WTC11 (cell line): Measurements from ENCODE around the gene UBR2. TPM values are rescaled to one million over a fixed set of nuclear protein-coding genes. Genes with fewer than 3 reads are reported as not detected.

ENCODE experiments used
- ATAC-seq: fragments of 200-7000 bp; cut with Tn5 transposase; 2 replicates; pipeline ENCODE4 v1.10.0; 2021; ENCODE audit warnings: mild to moderate bottlenecking, moderate library complexity
- CTCF ChIA-PET: fragments of 300-600 bp; sonication (Branson Sonifier 250); formaldehyde crosslinking; loops from one replicate; lab custom pipeline; 2021; ENCODE audit warnings: antibody characterized with exemption; lab: Charles Lee
- POLR2A ChIA-PET: fragments of 350-600 bp; sonication (Branson Sonifier 250); formaldehyde crosslinking; loops from one replicate; lab custom pipeline; 2021; ENCODE audit warnings: antibody characterized with exemption; lab: Charles Lee
- DNase-seq: peaks from one replicate; pipeline ENCODE4 v3.0.0; 2021; ENCODE audit warnings: low spot score
- H3K27ac Mint-ChIP-seq: 2 replicates; pipeline ENCODE4 v1.8.0; 2021; ENCODE audit warnings: mixed read lengths
- H3K27me3 Mint-ChIP-seq: 2 replicates; pipeline ENCODE4 v1.8.0; 2021; ENCODE audit warnings: low read depth, mild to moderate bottlenecking, moderate library complexity, mixed read lengths
- H3K36me3 Mint-ChIP-seq: 2 replicates; pipeline ENCODE4 v1.8.0; 2021; ENCODE audit warnings: mixed read lengths
- H3K4me1 Mint-ChIP-seq: 2 replicates; pipeline ENCODE4 v1.8.0; 2022; ENCODE audit warnings: mixed read lengths
- H3K4me3 Mint-ChIP-seq: 2 replicates; pipeline ENCODE4 v1.8.0; 2021; ENCODE audit warnings: mild to moderate bottlenecking, moderate library complexity, mixed read lengths
- H3K9me3 Mint-ChIP-seq: 2 replicates; pipeline ENCODE4 v1.8.0; 2021; ENCODE audit warnings: mixed read lengths
- ATF2 ChIP-seq: sonication (generic); formaldehyde crosslinking; IDR thresholded peaks from 2 replicates; pipeline ENCODE4 v1.8.1; 2022; ENCODE audit warnings: low read depth, missing genetic modification reagents, borderline replicate concordance
- CDX4 ChIP-seq: fragments of 250-450 bp; sonication (Bioruptor Pico); IDR thresholded peaks from 2 replicates; pipeline ENCODE4 v1.9.0; 2021; ENCODE audit warnings: moderate library complexity, mild to moderate bottlenecking, inconsistent platforms, borderline replicate concordance
- E2F4 ChIP-seq: sonication (generic); formaldehyde crosslinking; IDR thresholded peaks from 2 replicates; pipeline ENCODE4 v1.8.1; 2022; ENCODE audit warnings: low read depth, mild to moderate bottlenecking, moderate library complexity, missing genetic modification reagents, borderline replicate concordance
- EMX1 ChIP-seq: fragments of 250-450 bp; sonication (Bioruptor Pico); IDR thresholded peaks from 2 replicates; pipeline ENCODE4 v1.8.0; 2021; ENCODE audit warnings: mild to moderate bottlenecking
- FOXJ3 ChIP-seq: sonication (generic); formaldehyde crosslinking; IDR thresholded peaks from 2 replicates; pipeline ENCODE4 v1.9.0; 2021; ENCODE audit warnings: missing genetic modification reagents, mild to moderate bottlenecking, borderline replicate concordance
- GABPB1 ChIP-seq: sonication (generic); formaldehyde crosslinking; IDR thresholded peaks from 2 replicates; pipeline ENCODE4 v1.8.1; 2023; ENCODE audit warnings: mild to moderate bottlenecking, missing genetic modification reagents
- GRHL2 ChIP-seq: fragments of 250-450 bp; sonication (Bioruptor Pico); IDR thresholded peaks from 2 replicates; pipeline ENCODE4 v1.8.0; 2022; ENCODE audit warnings: mild to moderate bottlenecking, moderate library complexity; ENCODE audit not compliant: insufficient replicate concordance, severe bottlenecking
- HMGXB4 ChIP-seq: sonication (generic); formaldehyde crosslinking; IDR thresholded peaks from 2 replicates; pipeline ENCODE4 v1.8.1; 2023; ENCODE audit warnings: mild to moderate bottlenecking, moderate library complexity, missing genetic modification reagents
- IRF1 ChIP-seq: sonication (generic); formaldehyde crosslinking; IDR thresholded peaks from 2 replicates; pipeline ENCODE4 v1.8.0; 2023; ENCODE audit warnings: missing genetic modification reagents
- IRF2 ChIP-seq: sonication (generic); formaldehyde crosslinking; IDR thresholded peaks from 2 replicates; pipeline ENCODE4 v1.8.0; 2022; ENCODE audit warnings: low read depth, missing genetic modification reagents, borderline replicate concordance
- NFE2L1 ChIP-seq: sonication (generic); formaldehyde crosslinking; IDR thresholded peaks from 2 replicates; pipeline ENCODE4 v1.8.1; 2023; ENCODE audit warnings: missing genetic modification reagents
- NR1H2 ChIP-seq: sonication (generic); formaldehyde crosslinking; IDR thresholded peaks from 2 replicates; pipeline ENCODE4 v1.9.0; 2021; ENCODE audit warnings: mild to moderate bottlenecking, moderate library complexity, missing genetic modification reagents
- PREB ChIP-seq: sonication (generic); formaldehyde crosslinking; IDR thresholded peaks from 2 replicates; pipeline ENCODE4 v1.8.1; 2022; ENCODE audit warnings: mild to moderate bottlenecking, missing genetic modification reagents, moderate library complexity, borderline replicate concordance
- RELA ChIP-seq: sonication (generic); formaldehyde crosslinking; IDR thresholded peaks from 2 replicates; pipeline ENCODE4 v1.8.1; 2022; ENCODE audit warnings: missing genetic modification reagents, mild to moderate bottlenecking, borderline replicate concordance
- TEAD4 ChIP-seq: sonication (generic); formaldehyde crosslinking; IDR thresholded peaks from 2 replicates; pipeline ENCODE4 v1.8.0; 2022; ENCODE audit warnings: mild to moderate bottlenecking, missing genetic modification reagents
- USF1 ChIP-seq: sonication (generic); formaldehyde crosslinking; IDR thresholded peaks from 2 replicates; pipeline ENCODE4 v1.8.0; 2022; ENCODE audit warnings: mild to moderate bottlenecking, missing genetic modification reagents
- USF2 ChIP-seq: sonication (generic); formaldehyde crosslinking; IDR thresholded peaks from 2 replicates; pipeline ENCODE4 v1.8.1; 2023; ENCODE audit warnings: mild to moderate bottlenecking, missing genetic modification reagents, moderate library complexity
- ZBTB43 ChIP-seq: sonication (generic); formaldehyde crosslinking; IDR thresholded peaks from 2 replicates; pipeline ENCODE4 v1.8.1; 2023; ENCODE audit warnings: mild to moderate bottlenecking, missing genetic modification reagents
- ZNF121 ChIP-seq: sonication (generic); formaldehyde crosslinking; IDR thresholded peaks from 2 replicates; pipeline ENCODE4 v1.8.0; 2023; ENCODE audit warnings: missing genetic modification reagents
- ZNF138 ChIP-seq: sonication (generic); formaldehyde crosslinking; conservative IDR thresholded peaks from 2 replicates; pipeline ENCODE4 v1.8.1; 2022; ENCODE audit warnings: mild to moderate bottlenecking, moderate library complexity, missing genetic modification reagents
- ZNF232 ChIP-seq: sonication (generic); formaldehyde crosslinking; IDR thresholded peaks from 2 replicates; pipeline ENCODE4 v1.8.0; 2022; ENCODE audit warnings: mild to moderate bottlenecking, missing genetic modification reagents
- ZNF317 ChIP-seq: sonication (generic); formaldehyde crosslinking; IDR thresholded peaks from 2 replicates; pipeline ENCODE4 v1.8.1; 2023; ENCODE audit warnings: low read depth, mild to moderate bottlenecking, moderate library complexity, missing genetic modification reagents, borderline replicate concordance
- ZNF396 ChIP-seq: fragments of 250-450 bp; sonication (Bioruptor Pico); IDR thresholded peaks from 2 replicates; pipeline ENCODE4 v1.8.0; 2021; ENCODE audit warnings: mild to moderate bottlenecking, moderate library complexity, borderline replicate concordance
- total RNA-seq: library from RNA; stranded (reverse); gene quantifications from 3 replicates; pipeline ENCODE4 v1.2.3, GENCODE V29; 2021

Gene UBR2
- total RNA-seq, 1 experiment from 2014 or later = 18.8 TPM

GRCh38 chr6:42627044-42627443 is 63.2 kb downstream of the UBR2 start (continued):
- no peak for TF ChIP-seq E2F4
- TF ChIP-seq GRHL2 (CRISPR knock-in tag) = no peak
- TF ChIP-seq ZNF121 (CRISPR knock-in tag) = no peak
- TF ChIP-seq ZNF138 = no peak
- no peak for TF ChIP-seq USF2 (CRISPR knock-in tag)
- no peak for TF ChIP-seq USF1 (CRISPR knock-in tag)
- no peak for TF ChIP-seq GABPB1 (CRISPR knock-in tag)
- TF ChIP-seq NFE2L1 = no peak

- CTCF ChIA-PET = no interaction called here
- no peak for DNase-seq
- H3K27ac Mint-ChIP-seq = 0 out of 2 replicates have a peak overlapping the region, but pooled peaks have one; percentile 37
- TF ChIP-seq ZBTB43 (no peak), CDX4 (no peak)
- TF ChIP-seq, all 79 proteins: peak for 0
- H3K36me3 Mint-ChIP-seq = peaks cover 29% of the 10 kb centered on the region
- no peak for ATAC-seq
- H3K4me3 Mint-ChIP-seq = no peak overlapping the region
- peaks cover 9% of the 10 kb centered on the region for H3K9me3 Mint-ChIP-seq
- no peaks in the 10 kb centered on the region for H3K27me3 Mint-ChIP-seq
- POLR2A ChIA-PET = no interaction called here
- H3K4me1 Mint-ChIP-seq = no peaks in the 10 kb centered on the region; the same call in 1 of the 2 replicates
These were observed 63.8 kb downstream of the UBR2 start for GRCh38 chr6:42627674-42628073.

GRCh38 chr6:42628604-42629003 is 64.8 kb downstream of the UBR2 start:
- no peak for TF ChIP-seq HMGXB4 (CRISPR knock-in tag)
- no peak for TF ChIP-seq NR1H2 (CRISPR knock-in tag)
- no peak for TF ChIP-seq ZNF232 (CRISPR knock-in tag)
- TF ChIP-seq IRF2 (CRISPR knock-in tag) = no peak
- TF ChIP-seq ZNF317 (CRISPR knock-in tag) = no peak
- TF ChIP-seq TEAD4 (CRISPR knock-in tag) = no peak
- no peak for TF ChIP-seq IRF1 (CRISPR knock-in tag)
- no peak for TF ChIP-seq ZNF396 (CRISPR knock-in tag)
- TF ChIP-seq ATF2 (CRISPR knock-in tag) = no peak
- no peak for TF ChIP-seq CDX4
- no peak for TF ChIP-seq GABPB1 (CRISPR knock-in tag)
- TF ChIP-seq RELA (CRISPR knock-in tag) = no peak
- TF ChIP-seq PREB (CRISPR knock-in tag) = no peak
- TF ChIP-seq EMX1 = no peak
- no peak for TF ChIP-seq FOXJ3 (CRISPR knock-in tag)
- ATAC-seq (no peak), DNase-seq (no peak)
- ChIA-PET POLR2A (interaction anchor here (0.7 kb wide), 1 partner anchor 17 kb away, joined by 3 read pairs; no protein-coding TSS in a partner anchor), CTCF (no interaction called here)
- Mint-ChIP-seq H3K36me3 (peaks cover 34% of the 10 kb centered on the region), H3K27me3 (no peaks in the 10 kb centered on the region), H3K9me3 (peaks cover 9% of the 10 kb centered on the region), H3K4me3 (no peak overlapping the region), H3K4me1 (no peaks in the 10 kb centered on the region; the same call in 1 of the 2 replicates), H3K27ac (no peak overlapping the region)
